GM23338 (cell line): ENCODE data around the gene WDR26.
"Not testable (repeated sequence)": the region's sequence is repeated elsewhere in the genome, so short reads cannot be mapped to it uniquely, and the experiment has no call there.

ENCODE experiments used
- CREB1 ChIP-seq: fragments of 250-450 bp; sonication (Bioruptor Pico); IDR thresholded peaks from 2 replicates; pipeline ENCODE4 v1.5.0; 2020; ENCODE audit warnings: low read depth, mild to moderate bottlenecking, moderate library complexity
- CTCF ChIP-seq, 2 experiments: fragments of 200-600 bp in 1 of 2; sonication (generic) in 1 of 2; conservative IDR thresholded peaks; 2 replicates each; pipeline versions ENCODE4 v1.5.1 to v1.6.1; 2016 to 2017; ENCODE audit warnings: antibody characterized with exemption in 2 of 2, low read depth in 2 of 2, mild to moderate bottlenecking in 2 of 2, moderate library complexity in 1 of 2
- EZH2 ChIP-seq: fragments of 200-600 bp; sonication (generic); IDR thresholded peaks from one replicate; pipeline ENCODE4 v1.8.0; 2017; ENCODE audit warnings: antibody characterized with exemption, mild to moderate bottlenecking, low read depth; ENCODE audit not compliant: unreplicated experiment
- EZH2phosphoT487 ChIP-seq: fragments of 200-600 bp; sonication (generic); IDR thresholded peaks from one replicate; pipeline ENCODE4 v1.8.1; 2018; ENCODE audit warnings: antibody characterized with exemption; ENCODE audit not compliant: unreplicated experiment
- JUNB ChIP-seq: IDR thresholded peaks from one replicate; pipeline ENCODE4 v1.6.1; 2016; ENCODE audit warnings: antibody characterized with exemption; ENCODE audit not compliant: unreplicated experiment
- POLR2AphosphoS5 ChIP-seq: IDR thresholded peaks from 2 replicates; pipeline ENCODE4 v1.6.1; 2016; ENCODE audit warnings: antibody characterized with exemption, low read depth
- STAT1 ChIP-seq: IDR thresholded peaks from one replicate; pipeline ENCODE4 v1.6.1; 2016; ENCODE audit warnings: antibody characterized with exemption; ENCODE audit not compliant: unreplicated experiment

DNA sequence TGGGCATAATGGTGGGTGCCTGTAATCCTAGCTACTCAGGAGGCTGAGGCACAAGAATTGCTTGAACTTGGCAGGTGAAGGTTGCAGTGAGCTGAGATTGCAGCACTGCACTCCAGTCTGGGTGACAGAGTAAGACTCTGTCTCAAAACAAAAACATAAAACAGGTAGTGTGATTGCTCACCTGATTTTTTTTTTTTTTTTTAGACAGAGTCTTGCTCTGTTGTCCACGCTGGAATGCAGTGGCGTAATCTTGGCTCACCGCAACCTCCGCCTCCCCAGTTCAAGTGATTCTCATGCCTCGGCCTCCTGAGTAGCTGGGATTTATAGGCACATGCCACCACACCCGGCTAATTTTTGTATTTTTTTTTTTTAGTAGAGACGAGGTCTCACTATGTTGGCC is 48.6 kb upstream of the WDR26 start:
- TF ChIP-seq POLR2AphosphoS5; EZH2phosphoT487; CTCF (conservative IDR thresholded peaks at IDR 0.05; ENCODE audit: low read depth in 2 of 2); EZH2; JUNB; CREB1 (CRISPR knock-in tag); STAT1: not testable (repeated sequence)
